ENCODE measurements around the gene MICOS13. TPM values are rescaled to one million over a fixed set of nuclear protein-coding genes. Genes with fewer than 3 reads are reported as not detected.

MICOS13 gene, protein sequence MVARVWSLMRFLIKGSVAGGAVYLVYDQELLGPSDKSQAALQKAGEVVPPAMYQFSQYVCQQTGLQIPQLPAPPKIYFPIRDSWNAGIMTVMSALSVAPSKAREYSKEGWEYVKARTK
- total RNA-seq, result 83.2 TPM

DNA sequence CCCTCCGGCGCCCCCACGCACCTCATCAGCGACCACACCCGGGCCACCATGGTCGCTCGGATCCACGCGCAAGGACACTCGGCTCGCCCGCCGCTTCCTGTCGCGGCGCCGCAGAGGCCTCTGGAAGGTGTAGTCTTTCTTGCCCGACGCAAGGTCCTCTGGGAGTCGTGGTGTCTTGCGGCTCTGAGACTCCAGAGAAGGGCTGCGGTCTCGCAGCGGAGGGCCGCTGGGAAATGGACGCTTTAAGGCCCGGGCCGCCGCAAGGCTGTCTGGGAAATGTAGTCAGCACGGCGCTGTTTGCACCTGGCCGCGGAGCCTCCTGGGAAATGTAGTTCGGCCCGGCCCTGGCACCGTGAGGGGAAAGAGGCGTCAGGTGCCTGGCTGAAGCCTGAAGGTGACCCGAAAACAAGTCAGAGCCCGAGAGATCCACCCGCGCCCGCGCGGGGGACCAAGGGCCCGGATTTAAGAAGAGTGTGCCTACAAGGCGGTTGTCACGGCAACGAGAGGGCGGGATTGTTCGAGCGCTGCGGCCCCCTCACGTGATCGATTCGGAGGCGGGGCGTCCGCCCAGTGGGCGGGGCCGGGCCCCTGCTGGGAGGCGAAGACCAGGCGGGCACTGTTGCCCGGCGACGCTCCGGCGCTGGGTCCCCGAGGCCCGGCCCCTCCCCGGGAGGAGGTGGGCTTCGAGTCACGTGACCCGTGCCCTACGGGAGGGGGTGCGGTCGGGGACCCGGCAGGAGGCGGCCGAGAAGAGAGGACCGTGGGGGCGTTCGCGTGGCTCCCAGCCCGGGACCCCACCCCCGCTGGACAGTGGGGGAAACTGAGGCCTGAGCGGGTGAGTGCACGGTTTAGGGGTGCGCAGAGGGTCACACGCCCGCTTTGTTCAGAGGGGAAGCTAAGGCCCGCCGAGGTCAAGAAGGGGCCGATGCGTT lies at the start of gene MICOS13, which contains the start of gene HSD11B1L:
MICOS13 (minus strand) TSS at position 80 of the 932 bp plus-strand sequence; CDS start at position 50, 30 bp downstream.
HSD11B1L (plus strand) TSS at position 591 of the 932 bp plus-strand sequence. CDS start 3,806 bp downstream, outside the sequence.
- H3K4me1 ChIP-seq, result peaks cover 21% of the 10 kb centered on the region
- H3K27me3 ChIP-seq, result no peaks in the 10 kb centered on the region
- H3K27ac ChIP-seq, result peak within 1 kb of the TSS; percentile 90
- no peak for TF ChIP-seq POLR2A (IDR thresholded peaks at IDR 0.05)
- peak; percentile 90 to 99 for TF ChIP-seq POLR2AphosphoS5 (IDR thresholded peaks at IDR 0.05; ENCODE audit: insufficient read depth in 1 of 2, low read depth in 1 of 2)
- no peaks in the 10 kb centered on the region for H3K36me3 ChIP-seq
- DNase-seq (ENCODE audit: extremely low spot score in 2 of 2), result peak; percentile 97 to 99
- H3K9me3 ChIP-seq, result no peaks in the 10 kb centered on the region
- peak within 1 kb of the TSS; percentile 85 to 96 for H3K4me3 ChIP-seq
- intact Hi-C loops (cut with DNase I), result no loop called here

DNA sequence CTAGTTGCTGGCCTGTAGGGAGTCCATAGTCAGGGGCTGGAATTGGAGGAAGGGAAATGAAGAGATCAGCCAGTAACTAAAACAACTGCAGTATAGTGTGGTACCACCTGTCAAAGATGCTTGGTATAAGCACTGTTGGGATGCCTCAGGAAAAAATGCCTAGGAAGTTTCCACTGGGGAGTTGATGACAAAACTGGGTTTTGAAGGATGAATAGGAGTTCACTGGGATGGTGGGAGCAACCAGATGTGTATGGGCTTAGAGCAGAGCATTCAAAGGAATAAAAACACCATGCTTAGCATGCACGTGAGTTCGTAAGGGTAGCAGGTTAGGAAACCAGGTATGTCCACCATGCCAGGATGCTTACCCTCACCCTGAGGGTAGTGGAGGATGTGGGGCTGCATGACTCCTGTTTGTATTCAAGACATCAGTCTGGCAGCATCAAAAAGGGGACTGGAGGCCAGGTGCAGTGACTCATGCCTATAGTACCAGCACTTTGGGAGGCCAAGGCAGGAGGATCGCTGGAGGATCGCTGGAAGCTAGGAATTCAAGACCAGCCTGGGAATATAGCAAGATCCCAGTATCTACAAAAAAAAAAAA lies 47.2 kb upstream of the MICOS13 start:
- intact Hi-C loops (cut with DNase I), result no loop called here
- no peaks in the 10 kb centered on the region for H3K27me3 ChIP-seq
- no peaks in the 10 kb centered on the region for H3K9me3 ChIP-seq
- H3K4me3 ChIP-seq, result no peak overlapping the region
- H3K27ac ChIP-seq, result no peak overlapping the region
- H3K4me1 ChIP-seq, result no peaks in the 10 kb centered on the region
- no peaks in the 10 kb centered on the region for H3K36me3 ChIP-seq
- DNase-seq (ENCODE audit: extremely low spot score in 2 of 2), result no peak
- TF ChIP-seq, protein P1, sequence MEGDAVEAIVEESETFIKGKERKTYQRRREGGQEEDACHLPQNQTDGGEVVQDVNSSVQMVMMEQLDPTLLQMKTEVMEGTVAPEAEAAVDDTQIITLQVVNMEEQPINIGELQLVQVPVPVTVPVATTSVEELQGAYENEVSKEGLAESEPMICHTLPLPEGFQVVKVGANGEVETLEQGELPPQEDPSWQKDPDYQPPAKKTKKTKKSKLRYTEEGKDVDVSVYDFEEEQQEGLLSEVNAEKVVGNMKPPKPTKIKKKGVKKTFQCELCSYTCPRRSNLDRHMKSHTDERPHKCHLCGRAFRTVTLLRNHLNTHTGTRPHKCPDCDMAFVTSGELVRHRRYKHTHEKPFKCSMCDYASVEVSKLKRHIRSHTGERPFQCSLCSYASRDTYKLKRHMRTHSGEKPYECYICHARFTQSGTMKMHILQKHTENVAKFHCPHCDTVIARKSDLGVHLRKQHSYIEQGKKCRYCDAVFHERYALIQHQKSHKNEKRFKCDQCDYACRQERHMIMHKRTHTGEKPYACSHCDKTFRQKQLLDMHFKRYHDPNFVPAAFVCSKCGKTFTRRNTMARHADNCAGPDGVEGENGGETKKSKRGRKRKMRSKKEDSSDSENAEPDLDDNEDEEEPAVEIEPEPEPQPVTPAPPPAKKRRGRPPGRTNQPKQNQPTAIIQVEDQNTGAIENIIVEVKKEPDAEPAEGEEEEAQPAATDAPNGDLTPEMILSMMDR (IDR thresholded peaks at IDR 0.05), result no peak
- TF ChIP-seq POLR2A (IDR thresholded peaks at IDR 0.05) (no peak), POLR2AphosphoS5 (IDR thresholded peaks at IDR 0.05; ENCODE audit: insufficient read depth in 1 of 2, low read depth in 1 of 2) (no peak)

DNA sequence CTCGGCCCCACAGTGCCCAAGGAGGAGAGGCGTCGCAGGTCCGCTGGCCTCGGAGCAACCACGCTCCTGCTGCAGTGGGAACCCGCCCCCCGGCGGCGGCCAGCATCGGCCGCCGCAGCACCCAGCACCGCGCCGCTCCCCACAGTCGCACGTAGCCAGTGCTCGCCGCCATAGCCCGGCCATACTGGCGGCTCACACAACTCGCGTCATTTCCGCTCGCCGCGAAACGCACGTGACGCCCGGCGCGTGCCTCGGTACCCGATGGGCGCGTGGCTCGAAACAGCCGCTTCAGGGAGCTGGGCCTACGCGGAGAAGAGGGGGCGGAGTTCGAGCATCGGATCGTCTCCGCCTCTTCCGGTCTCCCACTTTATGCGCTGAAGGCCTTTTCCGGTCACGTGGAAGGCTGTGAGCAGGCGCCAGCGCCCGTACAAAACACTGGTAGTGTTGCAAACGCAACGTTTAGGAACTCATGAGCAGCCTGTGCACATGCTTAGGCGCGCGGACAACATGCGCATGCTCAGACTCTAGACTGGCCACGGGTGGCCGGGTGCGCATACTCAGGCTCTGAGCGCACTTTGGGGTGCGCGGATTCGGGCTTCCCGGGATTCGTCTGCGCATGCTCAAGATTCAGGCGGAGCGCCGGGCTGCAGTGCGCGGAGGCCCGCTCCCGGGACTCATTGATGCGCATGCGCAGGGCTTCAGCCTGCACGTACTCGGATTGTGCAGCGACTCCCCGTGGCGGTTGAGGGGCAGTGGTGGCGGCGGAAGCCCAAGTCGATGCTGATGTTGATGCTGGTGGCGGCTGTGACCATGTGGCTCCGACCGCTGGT lies 39.9 kb upstream of the MICOS13 start, which contains the start of the genes CATSPERD and LONP1:
CATSPERD (plus strand) TSS at position 677 of the 830 bp plus-strand sequence; CDS start at position 778, 101 bp downstream.
LONP1 (minus strand) TSS at position 186 of the 830 bp plus-strand sequence; CDS start at position 172, 14 bp downstream.
- TF ChIP-seq POLR2A (IDR thresholded peaks at IDR 0.05) (peak in 1 of 2 donors; percentile 2), POLR2AphosphoS5 (IDR thresholded peaks at IDR 0.05; ENCODE audit: insufficient read depth in 1 of 2, low read depth in 1 of 2) (peak; percentile 95 to 99)
- TF ChIP-seq, protein P1 (IDR thresholded peaks at IDR 0.05), result peak; percentile 88 to 96 (median 88)
- Histone ChIP-seq H3K4me3 (peak within 1 kb of the TSS; percentile 75 to 94), H3K9me3 (no peaks in the 10 kb centered on the region), H3K27me3 (no peaks in the 10 kb centered on the region), H3K4me1 (peaks cover 31% of the 10 kb centered on the region), H3K36me3 (no peaks in the 10 kb centered on the region), H3K27ac (peak within 1 kb of the TSS; percentile 93)
- intact Hi-C loops (cut with DNase I), result no loop called here
- DNase-seq (ENCODE audit: extremely low spot score in 2 of 2), result peak; percentile 99

DNA sequence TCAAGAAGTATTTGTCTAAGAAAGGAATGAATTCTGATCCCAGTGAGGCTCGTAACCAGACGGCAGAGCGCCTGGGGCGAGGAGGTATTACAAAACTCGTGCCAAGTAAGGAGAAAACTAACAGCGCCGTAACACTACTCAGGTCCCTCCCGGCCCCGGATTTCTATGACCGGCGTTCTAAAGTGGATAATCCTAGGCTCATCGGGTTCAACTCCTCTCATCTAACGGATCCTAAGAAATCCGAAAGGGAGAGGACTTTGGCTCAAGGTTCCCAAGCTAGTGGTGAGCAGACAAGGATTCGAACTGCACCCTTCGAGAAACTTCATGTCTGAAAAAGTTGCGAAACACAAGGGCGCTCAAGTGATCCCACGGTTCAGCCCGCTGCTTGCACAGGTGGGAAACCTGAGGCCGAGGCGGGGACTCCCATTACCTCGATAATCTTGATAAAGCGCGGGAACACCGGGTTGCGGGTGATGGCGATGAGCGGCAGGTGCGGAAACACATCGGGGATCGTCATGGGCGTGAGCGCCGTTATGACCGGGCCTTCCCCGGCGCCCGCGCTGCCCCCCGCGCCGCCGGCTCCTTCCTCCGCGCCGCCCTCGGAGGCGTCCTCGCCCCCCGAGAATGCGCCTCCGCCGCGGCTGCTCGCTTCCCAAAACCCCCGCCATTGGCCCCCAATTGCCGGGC lies 39.1 kb upstream of the MICOS13 start:
- H3K4me3 ChIP-seq, result peak overlapping the region; percentile 75 to 94
- intact Hi-C loops (cut with DNase I), result no loop called here
- DNase-seq (ENCODE audit: extremely low spot score in 2 of 2), result no peak
- H3K36me3 ChIP-seq, result no peaks in the 10 kb centered on the region
- peaks cover 31% of the 10 kb centered on the region for H3K4me1 ChIP-seq
- H3K27me3 ChIP-seq, result no peaks in the 10 kb centered on the region
- no peaks in the 10 kb centered on the region for H3K9me3 ChIP-seq
- TF ChIP-seq POLR2AphosphoS5 (IDR thresholded peaks at IDR 0.05; ENCODE audit: insufficient read depth in 1 of 2, low read depth in 1 of 2) (no peak), POLR2A (IDR thresholded peaks at IDR 0.05) (no peak)
- TF ChIP-seq, protein P1 (IDR thresholded peaks at IDR 0.05), result no peak
- H3K27ac ChIP-seq, result peak overlapping the region; percentile 93
